Esophagus squamous epithelium (tissue), 5 donors: ENCODE data around the gene MYO9B. TPM values are rescaled to one million over a fixed set of nuclear protein-coding genes. Genes with fewer than 3 reads are reported as not detected.
A peak's percentile ranks its signal among the peaks of the same experiment; 100 is the strongest.

Experiments
- DNase-seq: peaks from one replicate; lab custom pipeline; 2025; lab: John Stamatoyannopoulos, UW
- H3K27ac ChIP-seq, 4 donors: fragments of 200-600 bp; sonication (generic); one replicate each; pipeline ENCODE4 v1.5.1; 2016 to 2019; ENCODE audit warnings: mild to moderate bottlenecking in 1 of 4
- H3K27me3 ChIP-seq, 4 donors: fragments of 200-600 bp; sonication (generic); 1 replicate in 3 of 4; 2 replicates in 1 of 4; pipeline versions ENCODE4 v1.5.1 to v1.6.0; 2017 to 2021; ENCODE audit warnings: antibody characterized with exemption in 1 of 4
- H3K36me3 ChIP-seq, 3 donors: fragments of 200-600 bp; sonication (generic); one replicate each; pipeline ENCODE4 v1.5.1; 2016 to 2019
- H3K4me1 ChIP-seq, 3 donors: fragments of 200-600 bp; sonication (generic); one replicate each; pipeline ENCODE4 v1.5.1; 2017 to 2019
- H3K4me3 ChIP-seq, 4 donors: fragments of 200-600 bp; sonication (generic); 1 replicate in 3 of 4; 2 replicates in 1 of 4; pipeline ENCODE4 v1.5.1; 2016 to 2019; ENCODE audit warnings: mild to moderate bottlenecking in 2 of 4, moderate library complexity in 1 of 4
- H3K9me3 ChIP-seq, 3 donors: fragments of 200-600 bp; sonication (generic); one replicate each; pipeline ENCODE4 v1.5.1; 2016 to 2019
- POLR2A ChIP-seq, 4 donors: fragments of 450-650 bp; IDR thresholded peaks; one replicate each; pipeline ENCODE4 v1.6.1; 2017; ENCODE audit warnings: antibody characterized with exemption in 4 of 4, mild to moderate bottlenecking in 4 of 4, moderate library complexity in 3 of 4
- WGBS, 2 donors: methylation state at CpG; one replicate each; pipeline ENCODE4 v1.1.5; 2018; 5-methylcytosine and 5-hydroxymethylcytosine counted together
- intact Hi-C: fragments of 100-400 bp; cut with DNase I; formaldehyde crosslinking; loops from one replicate; pipeline ENCODE4 v1.15.0; 2022
- total RNA-seq, 4 donors: library from RNA; depleted of rRNA; stranded (reverse); fragments of >200 nt; gene quantifications; one replicate each; pipeline ENCODE4 v1.1.0, GENCODE V29; 2016
- TF ChIP-seq, protein P1 (sequence below), 6 experiments: fragments of 450-650 bp in 4 of 6; fragments of 200-600 bp in 2 of 6; sonication (generic) in 2 of 6; IDR thresholded peaks; one replicate each; pipeline ENCODE4 v1.5.1; 2016 to 2019; ENCODE audit warnings: antibody characterized with exemption in 6 of 6, mild to moderate bottlenecking in 4 of 6, moderate library complexity in 4 of 6
- donor health status: DM: yes; HTN: yes; CAD: no.

MYO9B gene
- total RNA-seq, 4 donors from 2014 or later: 25.5 to 60.5 (median 39.5) TPM

DNA sequence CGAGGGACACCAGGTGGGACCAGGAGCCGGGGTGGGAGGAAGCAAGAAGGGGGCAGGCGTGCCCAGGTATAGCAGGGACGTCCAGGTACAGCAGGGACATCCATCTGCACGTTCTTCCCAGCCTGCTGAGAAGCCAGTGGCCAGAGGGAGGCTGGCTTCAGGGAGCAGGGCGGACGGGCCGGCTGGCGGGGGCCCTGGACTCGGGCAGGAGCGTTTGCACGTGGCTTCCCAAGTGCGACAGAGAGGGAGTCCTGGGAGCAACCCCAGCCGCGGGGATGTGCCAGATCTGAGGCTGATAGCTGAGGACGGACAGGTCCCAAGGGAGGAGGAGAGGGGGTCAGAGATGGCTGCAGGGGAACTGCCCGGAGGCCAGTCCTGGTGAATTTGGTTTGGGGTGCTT is 36.7 kb downstream of the MYO9B start:
- 84 to 88% methylated on average over 12 to 13 of the region's 17 CpGs for WGBS, 2 donors
- intact Hi-C loops: no loop called here
- Histone ChIP-seq H3K4me1 (peaks cover 34 to 68% (median 37%) of the 10 kb centered on the region in 3 donors), H3K27me3 (no peaks in the 10 kb centered on the region), H3K9me3 (no peaks in the 10 kb centered on the region), H3K36me3 (peaks cover 0 to 19% (median 0%) of the 10 kb centered on the region in 3 donors), H3K27ac (peak overlapping the region in 3 of 4 donors; percentile 62 to 83 (median 72)), H3K4me3 (no peak overlapping the region)
- DNase-seq: no peak
- TF ChIP-seq, protein P1, sequence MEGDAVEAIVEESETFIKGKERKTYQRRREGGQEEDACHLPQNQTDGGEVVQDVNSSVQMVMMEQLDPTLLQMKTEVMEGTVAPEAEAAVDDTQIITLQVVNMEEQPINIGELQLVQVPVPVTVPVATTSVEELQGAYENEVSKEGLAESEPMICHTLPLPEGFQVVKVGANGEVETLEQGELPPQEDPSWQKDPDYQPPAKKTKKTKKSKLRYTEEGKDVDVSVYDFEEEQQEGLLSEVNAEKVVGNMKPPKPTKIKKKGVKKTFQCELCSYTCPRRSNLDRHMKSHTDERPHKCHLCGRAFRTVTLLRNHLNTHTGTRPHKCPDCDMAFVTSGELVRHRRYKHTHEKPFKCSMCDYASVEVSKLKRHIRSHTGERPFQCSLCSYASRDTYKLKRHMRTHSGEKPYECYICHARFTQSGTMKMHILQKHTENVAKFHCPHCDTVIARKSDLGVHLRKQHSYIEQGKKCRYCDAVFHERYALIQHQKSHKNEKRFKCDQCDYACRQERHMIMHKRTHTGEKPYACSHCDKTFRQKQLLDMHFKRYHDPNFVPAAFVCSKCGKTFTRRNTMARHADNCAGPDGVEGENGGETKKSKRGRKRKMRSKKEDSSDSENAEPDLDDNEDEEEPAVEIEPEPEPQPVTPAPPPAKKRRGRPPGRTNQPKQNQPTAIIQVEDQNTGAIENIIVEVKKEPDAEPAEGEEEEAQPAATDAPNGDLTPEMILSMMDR (IDR thresholded peaks at IDR 0.05): no peak
- no peak for TF ChIP-seq POLR2A (IDR thresholded peaks at IDR 0.05)

DNA sequence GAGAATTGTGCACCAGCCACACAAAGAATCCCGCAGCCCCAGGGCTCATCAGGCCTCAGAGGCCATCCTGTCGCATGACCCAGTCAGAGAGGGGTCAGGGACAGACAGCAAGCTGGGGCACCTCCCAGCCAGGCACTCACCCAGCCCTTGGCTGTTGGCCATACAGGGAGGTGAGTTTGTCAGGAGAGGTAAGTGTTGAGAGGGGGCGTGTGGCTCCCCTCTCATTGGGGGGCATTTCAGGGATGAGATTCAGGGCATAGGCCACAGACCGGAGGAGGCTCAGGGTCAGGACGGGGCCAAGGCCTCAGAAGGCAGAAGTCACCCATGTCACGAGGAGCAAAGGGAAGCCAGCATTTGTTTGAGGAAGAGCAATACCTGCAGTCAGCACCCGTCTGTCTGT is 37.1 kb downstream of the MYO9B start:
- H3K36me3 ChIP-seq: peaks cover 0 to 19% (median 0%) of the 10 kb centered on the region in 3 donors
- TF ChIP-seq, protein P1 (IDR thresholded peaks at IDR 0.05): no peak
- no peak for TF ChIP-seq POLR2A (IDR thresholded peaks at IDR 0.05)
- no peak for DNase-seq
- H3K4me3 ChIP-seq: no peak overlapping the region
- 74 to 96% methylated on average over 4 to 5 of the region's 7 CpGs for WGBS, 2 donors
- no peaks in the 10 kb centered on the region for H3K9me3 ChIP-seq
- intact Hi-C loops: no loop called here
- no peaks in the 10 kb centered on the region for H3K27me3 ChIP-seq
- peak overlapping the region in 3 of 4 donors; percentile 62 to 83 (median 72) for H3K27ac ChIP-seq
- H3K4me1 ChIP-seq: peaks cover 30 to 64% (median 33%) of the 10 kb centered on the region in 3 donors

DNA sequence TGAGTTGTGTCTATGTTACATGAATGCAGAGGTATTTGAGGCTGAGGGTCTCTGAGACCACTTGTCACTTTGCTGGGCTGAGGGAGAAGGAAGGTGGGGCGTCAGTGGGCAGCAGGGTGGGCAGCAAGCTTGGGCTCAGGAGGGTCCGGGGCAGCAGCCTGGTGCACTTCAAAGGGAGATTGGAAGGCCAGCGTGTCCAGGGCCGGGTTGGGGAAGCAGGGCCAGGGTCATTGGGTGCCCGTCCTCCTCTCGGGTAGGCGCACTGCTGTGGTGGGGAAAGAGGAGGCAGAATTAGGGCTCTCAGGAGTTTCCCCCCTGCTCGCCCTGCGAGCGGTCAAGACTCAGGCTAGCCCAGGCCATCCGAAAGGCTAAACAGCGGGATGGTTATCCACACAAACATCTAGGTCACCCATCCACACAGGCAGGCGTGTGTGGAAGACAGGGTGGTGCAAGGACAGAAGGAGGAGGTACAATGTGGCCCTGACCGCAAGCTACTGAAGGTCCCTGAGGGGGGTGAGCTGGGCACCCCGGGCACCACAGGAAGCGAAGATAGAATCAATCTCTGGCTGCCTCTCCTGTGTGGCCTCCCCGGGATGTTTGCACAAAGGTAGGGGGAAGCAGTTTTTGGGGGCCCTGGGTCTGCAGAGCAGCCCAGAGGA is 37.7 kb downstream of the MYO9B start:
- DNase-seq: no peak
- Histone ChIP-seq H3K36me3 (peaks cover 0 to 19% (median 0%) of the 10 kb centered on the region in 3 donors), H3K9me3 (no peaks in the 10 kb centered on the region), H3K27ac (peak overlapping the region; percentile 40 to 83 (median 67)), H3K4me1 (peaks cover 26 to 63% (median 30%) of the 10 kb centered on the region in 3 donors), H3K27me3 (no peaks in the 10 kb centered on the region), H3K4me3 (no peak overlapping the region)
- WGBS, 2 donors: 70 to 87% methylated on average over 5 to 8 of the region's 17 CpGs
- intact Hi-C loops: no loop called here
- TF ChIP-seq POLR2A (IDR thresholded peaks at IDR 0.05): no peak
- TF ChIP-seq, protein P1 (IDR thresholded peaks at IDR 0.05): no peak

DNA sequence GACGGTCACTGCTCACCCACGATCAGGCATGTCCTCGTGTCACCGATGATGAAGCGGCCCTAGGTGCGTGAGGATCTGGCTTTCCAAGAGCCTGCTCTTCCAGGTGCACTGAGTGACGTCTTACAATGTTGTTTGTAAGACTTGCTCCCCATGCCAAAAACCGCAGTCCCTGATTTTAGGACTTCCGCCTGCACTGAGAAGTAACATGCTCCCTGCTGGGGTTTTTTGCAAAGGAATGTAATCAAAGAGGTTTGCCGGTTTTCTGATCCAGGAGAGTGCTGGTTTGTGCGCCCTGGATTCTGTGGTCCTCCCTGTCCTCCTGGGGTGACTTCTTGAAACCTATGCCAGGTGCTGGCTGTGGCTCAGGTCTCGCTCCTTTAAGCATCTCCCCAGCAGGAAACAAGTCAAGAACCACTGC is 38.8 kb downstream of the MYO9B start:
- no peak for TF ChIP-seq POLR2A (IDR thresholded peaks at IDR 0.05)
- TF ChIP-seq, protein P1 (IDR thresholded peaks at IDR 0.05): no peak
- peak overlapping the region; percentile 40 to 83 (median 67) for H3K27ac ChIP-seq
- peak overlapping the region in 2 of 4 donors; percentile 4 to 28 for H3K4me3 ChIP-seq
- no peaks in the 10 kb centered on the region for H3K27me3 ChIP-seq
- intact Hi-C loops: no loop called here
- peaks cover 0 to 27% (median 0%) of the 10 kb centered on the region in 3 donors for H3K36me3 ChIP-seq
- DNase-seq: no peak
- H3K9me3 ChIP-seq: no peaks in the 10 kb centered on the region
- peaks cover 19 to 52% (median 21%) of the 10 kb centered on the region in 3 donors for H3K4me1 ChIP-seq
- WGBS, 2 donors: 41 to 49% methylated on average over 9 of the region's 12 CpGs

DNA sequence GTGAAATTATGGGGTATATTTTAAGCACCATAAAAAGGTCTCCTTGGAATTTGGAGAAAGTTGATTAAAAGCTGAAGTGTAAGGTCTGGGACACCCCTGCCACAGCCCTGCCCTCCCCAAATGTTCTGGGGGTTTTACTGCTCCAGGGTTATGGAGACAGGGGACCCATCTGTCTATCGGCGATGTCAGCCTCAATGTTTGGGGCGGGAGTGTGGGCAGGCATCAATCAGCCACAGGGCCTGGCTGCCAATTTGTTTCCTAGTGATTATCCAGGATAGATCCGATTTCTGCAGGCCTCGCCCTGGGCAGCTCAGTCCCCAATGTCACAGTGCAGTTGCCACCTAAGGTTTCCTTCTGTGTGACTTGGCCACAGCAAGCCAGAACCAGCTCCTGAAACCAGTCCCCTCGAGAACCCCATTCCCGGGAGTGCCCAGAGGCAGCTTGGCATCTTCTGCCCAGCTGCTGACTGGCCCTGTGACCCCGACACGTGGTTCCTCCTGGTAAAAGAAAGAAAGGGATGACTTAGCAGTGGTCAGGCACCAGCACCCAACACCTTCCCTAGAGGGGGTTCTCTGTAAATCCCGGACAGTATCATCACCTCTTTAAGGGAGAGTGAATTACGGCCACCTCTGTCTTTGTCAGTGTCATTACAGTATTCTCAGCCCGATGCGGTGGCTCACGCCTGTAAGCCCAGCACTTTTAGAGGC is 41.6 kb downstream of the MYO9B start:
- no peak for DNase-seq
- TF ChIP-seq POLR2A (IDR thresholded peaks at IDR 0.05): no peak
- TF ChIP-seq, protein P1 (IDR thresholded peaks at IDR 0.05): no peak
- 86% methylated on average over 6 to 8 of the region's 14 CpGs for WGBS, 2 donors

More for the DNA sequence above, 41.6 kb downstream of the MYO9B start:
- Histone ChIP-seq H3K4me3 (no peak overlapping the region), H3K36me3 (peaks cover 0 to 19% (median 0%) of the 10 kb centered on the region in 3 donors), H3K27me3 (no peaks in the 10 kb centered on the region), H3K27ac (peak overlapping the region in 3 of 4 donors; percentile 29 to 44 (median 43)), H3K4me1 (peaks cover 18 to 33% (median 19%) of the 10 kb centered on the region in 3 donors), H3K9me3 (no peaks in the 10 kb centered on the region)
- intact Hi-C loops: no loop called here
